Adrenal gland (tissue), 5 donors: ENCODE measurements around the gene MAML2.

ENCODE experiments used
- CTCF ChIP-seq, 6 experiments: fragments of 450-650 bp in 4 of 6; fragments of 200-600 bp in 2 of 6; sonication (generic) in 1 of 6; IDR thresholded peaks; 1 replicate in 5 of 6; 2 replicates in 1 of 6; pipeline versions ENCODE4 v1.5.1 to v1.8.0; 2016 to 2021; ENCODE audit warnings: antibody characterized with exemption in 6 of 6, mild to moderate bottlenecking in 2 of 6, moderate library complexity in 1 of 6
- POLR2A ChIP-seq, 2 donors: fragments of 450-650 bp; IDR thresholded peaks; one replicate each; pipeline ENCODE4 v1.6.1; 2017; ENCODE audit warnings: antibody characterized with exemption in 2 of 2, mild to moderate bottlenecking in 2 of 2, moderate library complexity in 1 of 2
- donor health status: DM: no; HTN: no; CAD: no.

DNA sequence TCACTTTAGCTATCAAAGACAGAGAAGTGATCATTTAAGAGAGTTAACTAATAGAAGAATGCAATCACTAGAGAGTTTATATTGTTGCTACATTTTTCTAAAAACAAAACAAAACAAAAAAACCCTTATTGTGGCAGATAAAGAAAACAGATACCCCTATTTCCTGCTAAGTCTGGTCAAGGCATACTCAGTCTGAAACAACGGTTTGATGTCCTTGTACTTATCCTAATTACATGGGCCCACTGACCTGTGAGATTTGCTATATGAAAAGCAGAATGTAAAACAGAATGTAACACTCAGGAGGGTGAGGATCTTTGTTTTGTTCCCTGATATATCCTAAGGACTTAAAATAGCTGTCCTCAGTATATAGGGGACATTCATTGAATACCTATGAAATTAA is 24.6 kb downstream of the MAML2 start:
- no peak for TF ChIP-seq CTCF (IDR thresholded peaks at IDR 0.05)
- no peak for TF ChIP-seq POLR2A (IDR thresholded peaks at IDR 0.05)
